GM19023 (cell line): Measurements from ENCODE around the gene TRPV6.

Source experiments
- ATAC-seq: cut with Tn5 transposase; IDR thresholded peaks from one replicate; pipeline ENCODE4 v1.9.1; 2021; ENCODE audit warnings: mild to moderate bottlenecking, moderate library complexity; ENCODE audit not compliant: unreplicated experiment

The TRPV6 gene

DNA sequence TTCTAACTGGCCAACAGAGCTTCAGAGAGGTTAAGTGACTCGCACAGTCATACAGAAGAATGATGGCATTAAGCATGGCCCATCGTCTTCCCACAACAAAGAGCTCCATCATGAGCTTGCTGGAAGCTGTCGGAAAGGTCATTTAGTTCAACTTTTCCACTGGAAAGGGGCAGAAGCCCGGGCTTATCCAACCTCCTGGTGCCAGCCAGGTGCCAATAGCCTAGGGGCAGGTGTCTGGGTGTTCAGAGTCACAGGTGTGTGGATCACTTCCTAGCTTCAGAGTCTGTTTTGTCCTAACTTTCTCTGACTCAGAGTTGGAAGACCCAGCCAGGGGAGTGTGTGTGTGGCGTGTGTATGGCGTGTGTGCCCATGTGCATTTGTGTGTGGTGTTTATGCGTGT is 1.3 kb upstream of the TRPV6 start:
- no peak for ATAC-seq

DNA sequence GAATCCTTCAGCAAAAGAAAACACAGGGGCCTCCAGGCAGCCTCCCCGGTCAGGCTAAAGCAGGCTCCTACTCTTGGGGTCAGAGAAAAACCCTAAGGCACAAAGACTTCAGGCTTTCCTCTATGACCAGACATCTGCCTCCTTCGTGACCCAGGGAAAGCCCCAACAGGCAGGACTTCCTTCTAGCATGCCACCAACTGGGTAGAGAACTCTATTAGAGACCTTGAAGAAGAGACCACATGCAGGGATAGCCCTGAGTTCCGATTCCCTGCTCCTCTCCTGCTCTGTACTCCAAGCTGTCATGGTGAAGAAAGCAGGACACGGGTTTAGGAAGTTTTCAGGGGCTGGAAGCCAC is 1.3 kb downstream of the TRPV6 start:
- no peak for ATAC-seq

DNA sequence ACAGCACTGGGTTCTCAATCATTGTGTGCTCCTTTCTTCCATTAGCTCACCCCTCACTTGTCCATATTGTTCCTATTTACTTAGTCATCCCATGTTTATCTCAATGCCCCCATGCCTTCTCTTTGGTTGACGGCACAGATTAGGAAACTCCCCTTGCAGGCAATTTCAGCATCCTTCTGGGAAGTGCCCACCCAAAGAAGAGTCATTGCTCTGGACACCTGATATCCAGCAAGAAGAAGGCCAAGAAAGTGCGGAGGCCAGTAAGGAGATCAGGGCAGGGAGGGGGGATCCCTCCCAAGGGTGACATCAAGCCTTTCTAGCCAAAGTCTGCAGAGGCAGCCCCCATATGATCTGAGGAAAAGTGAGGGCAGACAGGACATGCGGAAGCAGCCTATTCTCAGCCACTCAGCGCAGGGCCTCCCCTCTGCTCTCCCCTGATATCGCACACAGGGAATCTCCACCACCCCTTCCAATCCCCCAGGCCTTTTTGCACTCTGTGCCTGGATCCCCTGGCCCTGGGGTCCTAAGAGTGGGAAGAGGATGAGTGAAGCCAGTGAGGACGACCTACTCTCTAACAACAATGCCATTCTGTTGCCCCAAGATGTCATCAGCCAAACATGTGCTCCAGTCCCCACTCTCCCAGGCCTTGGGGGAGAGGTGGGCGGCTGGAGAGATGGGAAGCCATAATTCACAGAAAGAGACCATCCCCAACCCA is 1.8 kb downstream of the TRPV6 start:
- no peak for ATAC-seq

DNA sequence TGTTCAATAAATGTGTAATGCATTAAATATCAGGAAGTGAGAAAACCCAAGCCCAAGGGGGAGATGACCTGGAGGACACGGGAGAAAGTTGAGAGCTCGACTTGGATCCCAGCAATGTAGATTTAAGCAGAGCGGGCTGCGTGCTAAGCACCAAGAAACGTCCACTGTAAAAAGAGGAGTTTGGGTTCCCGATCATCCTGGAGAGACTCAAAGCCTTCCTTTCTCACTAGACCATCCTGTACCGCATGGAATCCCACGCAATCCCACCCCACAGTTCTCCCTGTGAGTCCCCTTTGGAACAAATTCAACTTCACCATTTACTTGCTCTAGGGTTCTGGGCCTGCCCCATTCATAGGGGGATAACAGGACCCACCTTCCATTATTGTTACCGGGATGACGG is 2.4 kb downstream of the TRPV6 start:
- ATAC-seq: no peak

DNA sequence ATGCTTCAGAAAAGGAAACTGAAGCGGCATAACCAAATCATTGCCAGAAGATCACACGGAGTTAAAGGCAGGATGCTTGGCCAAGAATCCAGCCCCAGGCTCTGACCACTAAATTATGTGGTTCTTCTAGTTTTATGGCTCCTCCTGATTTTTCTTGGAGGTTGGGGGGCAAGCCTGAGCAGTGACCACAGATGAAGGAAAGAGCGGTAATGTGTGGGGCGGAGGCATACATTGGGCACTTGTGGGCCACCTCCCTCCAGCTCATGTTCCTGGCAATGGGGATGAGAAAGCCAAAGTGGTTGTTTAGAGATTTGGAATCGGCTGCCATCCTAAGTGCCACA is 3.2 kb downstream of the TRPV6 start:
- no peak for ATAC-seq

DNA sequence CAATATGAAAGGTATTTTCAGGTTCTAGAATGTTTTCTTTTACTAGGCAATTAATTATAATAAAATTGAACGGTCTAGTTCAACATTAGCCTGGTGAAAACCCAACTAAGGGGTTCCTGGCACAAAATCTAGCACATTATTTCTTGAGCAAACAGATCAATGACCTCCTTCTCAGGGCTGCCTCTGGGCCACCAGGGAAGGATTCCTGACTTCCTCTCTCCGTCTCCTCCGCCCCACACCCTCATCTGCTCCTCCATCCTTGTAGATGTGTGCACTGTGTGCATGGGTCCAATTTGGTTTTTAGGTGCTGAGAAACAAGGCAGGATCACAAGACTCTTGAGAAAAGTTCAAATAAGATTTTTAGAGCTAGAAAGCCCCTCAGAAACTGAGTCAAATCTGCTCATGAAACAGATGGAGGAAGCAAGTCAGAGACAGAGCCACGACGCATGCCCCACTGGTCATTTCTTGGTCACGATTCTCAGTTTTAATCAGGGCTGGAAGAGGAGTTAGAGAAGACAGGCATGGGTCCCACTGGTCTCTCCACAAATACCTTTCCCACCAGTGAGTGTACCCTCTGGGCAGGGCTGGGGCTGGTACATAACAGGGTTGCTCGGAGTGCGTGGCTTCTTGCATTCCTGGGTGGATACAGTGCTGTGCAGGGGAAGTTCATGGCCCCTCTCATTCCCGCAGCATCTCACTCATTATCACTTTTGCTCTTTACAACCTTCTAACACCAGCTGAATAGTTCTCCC is 3.8 kb downstream of the TRPV6 start:
- no peak for ATAC-seq

DNA sequence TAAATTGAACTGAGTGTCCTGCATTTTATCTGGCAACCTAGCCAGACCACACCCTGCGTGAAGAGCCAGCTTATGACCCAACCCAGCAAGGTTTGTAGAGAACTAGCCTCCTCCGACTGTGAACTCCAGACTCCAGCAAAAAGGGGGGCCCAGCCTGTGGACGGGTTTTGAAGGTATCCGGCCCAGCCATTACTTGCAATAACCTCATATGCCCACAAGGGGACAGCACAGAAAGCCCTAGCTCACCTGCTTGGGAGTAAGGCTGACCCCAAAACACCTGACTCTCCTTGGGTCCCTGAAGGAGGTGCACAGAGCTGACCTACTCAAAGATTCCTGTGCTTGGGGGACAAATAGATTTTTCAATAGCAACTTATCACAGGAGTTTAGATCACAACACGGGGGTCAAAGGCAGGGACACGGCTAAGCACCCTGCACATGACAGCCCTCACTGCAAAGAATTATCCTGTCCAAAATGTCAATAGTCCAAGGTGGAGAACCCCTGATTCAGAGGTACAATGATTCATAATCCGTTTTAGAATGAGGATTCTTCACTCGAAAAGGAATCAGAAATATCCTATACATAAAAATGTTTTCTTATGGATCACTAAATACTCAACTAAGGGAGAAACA is 4.6 kb downstream of the TRPV6 start:
- no peak for ATAC-seq

DNA sequence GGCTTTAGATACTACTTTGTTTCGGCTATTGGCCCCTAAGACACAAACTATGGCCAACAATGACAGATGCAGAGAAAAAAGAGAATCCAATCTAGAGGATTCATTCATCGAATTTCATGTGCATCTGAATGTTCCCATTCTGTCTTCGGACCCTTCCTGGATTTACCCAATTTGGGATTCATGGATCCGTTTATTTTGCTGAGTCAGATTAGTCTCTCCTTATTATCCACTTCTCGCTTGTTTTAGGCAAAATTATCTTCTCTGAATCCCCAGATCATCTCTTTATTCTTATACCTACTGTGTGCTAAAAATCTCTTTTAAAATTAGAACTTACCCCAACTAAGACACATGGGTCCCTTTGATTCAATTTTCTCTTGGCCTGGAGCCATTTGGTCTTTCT is 6.5 kb downstream of the TRPV6 start:
- ATAC-seq: no peak

DNA sequence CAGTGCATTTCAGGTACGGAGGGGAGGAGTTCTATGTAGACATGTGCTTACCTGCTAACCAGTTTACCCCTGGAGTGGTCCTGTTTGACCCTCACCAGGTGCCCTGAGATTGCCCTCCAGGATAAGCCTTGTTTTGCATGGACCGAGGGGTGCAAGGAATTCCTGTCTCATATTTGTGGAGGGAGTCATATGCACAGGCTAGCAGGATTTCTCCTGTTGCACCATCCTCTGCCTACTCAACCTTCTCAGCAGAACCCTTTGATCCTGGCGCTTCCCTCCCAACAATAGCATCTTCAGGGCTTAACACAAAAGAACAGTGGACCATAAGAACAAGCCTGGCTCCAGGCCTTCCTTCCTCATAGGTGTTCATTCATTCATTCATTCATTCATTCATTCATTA is 7.2 kb downstream of the TRPV6 start:
- ATAC-seq: no peak

DNA sequence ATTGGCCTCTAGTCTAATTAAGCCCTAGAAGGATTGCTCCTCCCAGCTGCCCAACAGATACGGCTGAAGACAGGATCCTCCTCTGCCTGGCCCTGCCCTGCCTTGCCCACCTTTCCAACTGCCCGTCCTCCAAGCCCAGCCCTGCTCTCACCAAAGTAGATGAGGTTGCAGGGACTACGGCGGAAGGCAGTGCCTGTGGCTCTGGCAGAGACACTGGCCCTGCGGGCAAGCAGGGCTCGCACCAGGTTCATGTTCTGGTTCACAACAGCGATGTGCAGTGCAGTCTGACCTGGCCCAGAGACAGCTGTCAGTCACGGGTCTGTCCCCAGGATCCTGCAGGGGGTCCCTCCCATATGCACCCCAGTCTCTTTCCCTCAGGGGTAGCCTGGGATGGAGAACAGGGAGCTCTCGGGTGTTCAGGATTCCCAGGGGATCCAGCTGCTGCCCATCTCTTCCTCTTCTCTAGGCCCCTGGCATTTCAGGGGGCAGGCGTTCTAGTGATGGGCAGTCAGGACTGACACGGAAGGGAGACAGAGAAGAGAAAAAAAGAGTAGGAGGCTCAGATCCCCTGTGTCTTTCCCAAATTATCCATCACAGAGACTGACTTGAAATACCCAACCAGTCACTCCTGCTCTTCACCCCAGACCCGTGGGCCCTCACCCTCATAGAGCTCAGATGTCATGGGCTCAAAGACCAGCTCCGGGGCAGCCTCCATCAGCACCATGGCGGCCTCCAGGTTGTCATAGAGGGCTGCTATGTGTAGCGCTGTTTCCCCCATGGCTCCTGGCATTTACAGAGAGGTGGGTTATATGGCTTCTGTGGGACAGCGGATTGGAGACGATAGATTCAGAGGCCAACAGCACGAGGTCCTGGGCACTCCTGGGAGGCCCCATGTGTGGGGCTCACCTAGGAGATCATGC is 8.3 kb downstream of the TRPV6 start:
- ATAC-seq: no peak

DNA sequence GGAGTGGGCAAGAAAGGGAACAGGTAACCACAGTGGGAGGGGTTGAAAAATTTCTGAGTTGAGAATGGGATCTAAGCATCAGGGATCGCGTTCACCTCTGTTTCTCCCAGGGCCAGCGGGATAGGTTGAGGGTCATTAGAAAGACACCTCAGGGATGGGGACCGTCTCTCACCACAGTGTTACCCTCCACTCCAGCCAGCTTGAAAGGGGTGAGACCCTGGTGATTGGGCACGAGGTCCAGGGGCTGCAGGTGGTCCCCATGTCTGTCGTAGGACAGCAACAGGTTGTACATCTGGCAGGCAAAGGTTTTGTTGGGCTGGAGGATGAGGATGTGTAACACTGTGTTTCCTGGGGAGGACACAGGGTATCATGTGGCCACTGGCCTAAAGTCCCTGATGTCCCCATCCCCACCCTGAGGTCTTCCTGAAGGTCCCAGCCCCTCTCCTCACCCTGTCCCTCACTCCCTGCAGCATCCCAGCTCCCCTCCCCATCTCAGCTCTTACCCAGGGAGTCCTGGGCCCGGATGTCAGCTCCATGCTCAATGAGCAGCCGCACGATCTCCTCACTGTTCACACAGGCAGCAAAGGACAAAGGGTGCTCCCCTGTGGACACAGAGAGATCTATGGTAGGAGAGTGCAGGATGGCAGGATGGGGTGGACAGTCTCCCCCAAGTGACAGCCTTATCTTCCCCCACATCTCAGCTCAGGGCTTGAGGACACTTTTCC is 9.1 kb downstream of the TRPV6 start:
- no peak for ATAC-seq

DNA sequence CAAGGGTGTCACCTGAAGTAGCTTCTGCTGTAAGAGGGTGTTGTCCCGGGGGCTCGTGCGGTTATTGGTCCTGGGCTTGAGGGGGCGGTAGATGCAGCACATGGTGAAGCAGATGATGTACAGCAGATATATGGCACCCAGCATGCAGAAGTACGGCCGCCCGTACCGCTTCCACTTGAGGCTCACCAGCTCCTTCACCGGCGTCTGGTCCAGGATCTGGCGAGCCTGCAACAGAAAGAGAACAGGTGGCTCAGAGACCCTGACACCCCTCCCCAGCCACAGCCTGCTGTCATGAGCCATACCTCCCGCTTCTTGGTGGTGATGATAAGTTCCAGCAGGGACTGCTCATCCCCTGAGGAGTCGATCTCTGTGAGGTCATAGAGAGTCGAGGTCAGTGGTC is 10.1 kb downstream of the TRPV6 start:
- no peak for ATAC-seq

DNA sequence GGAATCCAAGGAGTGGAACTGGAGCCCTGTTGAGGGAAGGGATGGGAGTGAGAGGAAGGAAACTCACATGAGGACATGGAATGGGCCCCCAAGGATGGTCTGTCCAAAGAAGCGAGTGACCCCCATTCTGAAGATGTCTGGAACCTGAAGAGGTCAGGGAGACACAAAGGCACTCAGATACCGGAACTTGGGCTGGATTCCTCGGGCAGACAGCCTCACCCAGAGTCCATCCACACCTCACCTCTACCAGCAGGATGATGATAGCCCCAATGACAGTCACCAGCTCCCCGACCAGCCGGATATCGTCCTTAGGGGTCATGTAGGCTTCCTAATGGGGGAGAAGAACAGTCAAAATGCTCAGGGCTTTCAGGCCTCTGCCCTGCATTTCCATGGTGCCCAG is 10.7 kb downstream of the TRPV6 start:
- ATAC-seq: no peak

DNA sequence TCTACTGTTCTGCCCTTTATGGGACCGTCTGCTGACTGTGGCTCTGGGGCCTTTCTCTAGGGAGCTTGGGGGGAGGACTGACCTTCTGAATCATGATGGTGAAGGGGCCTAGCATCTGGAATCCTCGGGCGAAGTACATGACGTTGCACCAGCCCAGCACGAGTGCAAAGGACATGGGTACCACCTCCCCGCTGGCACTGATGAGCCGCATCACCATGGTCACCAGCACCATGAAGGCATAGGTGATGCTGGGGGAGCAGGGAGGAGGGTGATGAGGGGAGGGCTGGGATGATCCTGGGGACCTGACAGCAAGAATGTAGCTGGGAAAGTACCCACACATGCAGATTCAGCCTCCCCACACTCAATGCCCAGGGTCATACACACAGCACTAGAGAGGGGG is 11.1 kb downstream of the TRPV6 start:
- ATAC-seq: no peak

DNA sequence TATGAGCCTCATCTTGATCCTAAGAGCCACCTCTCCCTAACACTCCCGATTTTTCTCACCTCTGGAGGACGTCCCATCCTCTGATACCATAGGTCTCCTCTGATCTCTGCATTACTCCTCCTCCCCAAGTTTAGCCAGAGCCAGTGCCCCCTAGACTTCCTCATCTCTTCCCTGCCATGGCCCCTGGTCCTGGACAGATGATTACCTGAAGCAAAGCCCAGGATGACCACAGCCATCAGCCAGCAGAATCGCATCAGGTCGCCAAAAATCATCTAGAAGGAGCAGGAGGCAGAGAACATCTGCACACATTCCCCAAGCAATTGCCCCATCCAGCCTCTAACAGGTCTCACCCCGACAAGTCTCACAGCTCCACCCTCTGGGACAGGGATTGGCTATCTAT is 11.7 kb downstream of the TRPV6 start:
- no peak for ATAC-seq

DNA sequence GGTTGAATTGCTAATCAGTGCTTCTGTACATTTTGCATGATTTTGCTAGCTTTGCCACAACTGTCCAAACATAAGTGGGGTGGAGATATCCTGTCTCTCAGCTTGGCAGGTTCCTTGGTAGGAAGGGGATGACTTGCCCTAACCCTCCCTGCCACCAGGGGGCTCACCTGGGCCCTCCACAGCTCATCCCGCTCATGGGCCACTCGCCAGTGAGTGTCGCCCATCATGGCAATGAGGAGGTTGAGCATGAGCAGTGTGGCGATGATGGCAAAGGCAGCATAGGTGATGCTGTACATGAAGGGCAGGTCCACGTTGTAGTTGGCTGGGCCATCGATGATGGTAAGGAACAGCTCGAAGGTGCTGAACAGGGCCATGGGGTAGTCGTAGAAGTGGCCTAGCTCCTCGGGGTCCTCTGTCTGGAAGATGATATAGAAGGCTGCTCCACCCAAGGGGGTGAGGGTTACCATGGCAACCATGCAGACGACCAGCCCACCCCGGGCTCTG is 12.2 kb downstream of the TRPV6 start:
- peak; percentile 63 for ATAC-seq

DNA sequence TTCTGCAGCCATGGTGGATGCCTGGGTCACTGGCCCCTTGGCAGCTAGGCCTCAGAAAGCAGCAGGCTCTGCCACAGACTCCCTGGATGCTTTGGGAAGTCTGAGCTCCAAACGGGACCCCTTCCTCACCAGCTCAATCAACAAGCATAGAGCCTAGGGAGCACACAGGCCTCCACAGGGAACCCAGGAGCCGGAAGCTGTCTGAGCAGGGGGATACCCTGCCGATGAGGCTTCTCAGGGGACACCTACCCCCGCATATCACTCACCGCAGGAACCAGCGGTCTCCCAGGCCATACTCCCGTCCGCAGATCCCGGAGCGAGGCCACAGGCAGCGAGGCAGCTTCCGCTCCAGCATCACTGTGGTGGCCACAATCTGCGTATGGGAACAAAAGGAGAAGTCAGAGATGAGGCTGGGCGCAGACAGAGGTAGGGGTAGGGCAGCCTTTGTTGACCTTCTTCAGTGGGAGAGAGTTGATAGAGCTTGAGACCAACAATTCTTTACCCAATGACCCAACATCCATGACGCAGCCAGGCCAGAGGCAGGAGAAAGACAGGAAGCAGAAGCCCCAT is 13.4 kb downstream of the TRPV6 start:
- no peak for ATAC-seq

DNA sequence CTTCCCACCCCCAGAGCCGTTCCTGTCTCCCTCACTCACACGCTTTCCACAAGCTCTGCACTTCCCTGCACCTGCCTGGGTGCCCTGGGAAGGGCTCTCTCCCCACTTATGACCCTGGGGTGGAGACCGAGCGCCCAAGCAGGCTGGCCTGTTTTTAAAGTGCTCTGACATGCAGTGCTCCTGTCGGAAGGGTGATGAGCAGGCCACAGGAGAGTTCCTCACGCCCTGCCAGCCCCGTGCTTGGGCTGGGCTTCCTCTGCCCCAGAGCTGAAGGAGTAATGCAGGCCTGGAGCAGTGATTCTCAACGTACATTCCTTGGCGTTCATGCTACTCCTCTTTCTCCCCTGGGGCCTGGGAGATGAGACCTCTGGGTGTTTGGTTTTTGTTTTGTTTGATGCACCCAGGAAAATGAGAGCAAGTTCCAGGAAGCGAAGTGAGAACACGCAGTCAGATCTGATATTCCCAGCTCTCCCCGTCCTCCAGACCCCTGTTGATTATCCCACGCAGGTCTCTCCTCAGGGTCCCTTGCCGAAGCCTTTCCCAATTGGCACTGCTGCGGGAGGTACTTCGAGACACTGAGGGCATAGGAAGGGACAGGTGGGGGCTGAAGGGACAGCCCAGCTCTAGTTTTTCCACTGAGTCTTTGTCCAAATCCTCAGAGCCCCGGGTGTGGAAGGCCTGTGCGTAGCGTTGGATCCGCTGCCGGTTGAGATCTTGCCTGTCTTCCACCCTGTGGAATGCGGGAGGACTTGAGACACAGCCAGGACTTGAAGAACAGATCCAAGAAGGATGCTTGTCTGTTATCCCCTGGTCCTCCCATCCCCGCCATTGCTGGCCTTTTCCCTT is 14.1 kb downstream of the TRPV6 start:
- no peak for ATAC-seq

DNA sequence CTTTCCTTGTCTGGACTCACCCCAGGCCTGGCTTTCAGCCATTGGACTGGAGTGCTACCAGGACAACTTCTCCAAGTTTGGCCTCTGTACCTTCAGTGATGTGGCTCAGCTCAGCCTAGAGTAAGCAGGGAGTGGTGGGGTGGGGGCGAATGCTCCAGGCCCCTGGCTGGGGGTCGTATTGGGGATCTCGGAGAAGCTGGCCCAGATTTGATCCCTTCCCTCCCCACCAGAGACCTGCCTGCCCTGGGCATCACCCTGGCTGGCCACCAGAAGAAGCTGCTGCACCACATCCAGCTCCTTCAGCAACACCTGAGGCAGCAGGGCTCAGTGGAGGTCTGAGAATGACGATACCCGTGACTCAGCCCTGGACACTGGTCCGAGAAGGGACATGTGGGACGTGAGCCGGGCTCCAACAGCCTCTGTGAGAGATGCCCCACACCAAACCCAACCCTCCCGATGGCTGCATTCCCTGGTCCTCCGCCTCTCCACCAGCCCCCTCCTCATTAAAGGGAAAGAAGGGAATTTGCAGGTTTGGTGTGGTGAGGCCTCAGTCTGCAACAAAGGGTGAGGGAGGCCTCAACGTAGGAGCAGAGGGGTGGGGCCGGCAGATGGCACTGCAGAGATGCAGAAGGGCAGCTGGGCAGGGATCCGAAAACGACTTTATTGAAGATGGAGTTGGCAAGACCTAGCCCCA is 14.8 kb downstream of the TRPV6 start:
- ATAC-seq: no peak
